Endodermal cell (in vitro differentiated cells): ENCODE measurements around the gene CCDC60. TPM values are rescaled to one million over a fixed set of nuclear protein-coding genes. Genes with fewer than 3 reads are reported as not detected.

Experiments
- DNase-seq: peaks from one replicate; pipeline ENCODE4 v3.0.0-alpha.2; 2017
- H3K27ac ChIP-seq: 2 replicates; pipeline ENCODE4 v1.5.1; 2013; ENCODE audit warnings: mild to moderate bottlenecking, low read depth, low read length, moderate library complexity
- H3K27me3 ChIP-seq: 2 replicates; pipeline ENCODE4 v1.6.1; 2013; ENCODE audit warnings: mild to moderate bottlenecking, low read length, moderate library complexity; ENCODE audit not compliant: insufficient read depth, control insufficient read depth, poor library complexity, severe bottlenecking
- H3K36me3 ChIP-seq: 2 replicates; pipeline ENCODE4 v1.7.0; 2013; ENCODE audit warnings: mild to moderate bottlenecking, low read length, moderate library complexity; ENCODE audit not compliant: control insufficient read depth, insufficient read depth
- H3K4me1 ChIP-seq: one replicate; pipeline ENCODE4 v1.7.0; 2013; ENCODE audit warnings: low read length; ENCODE audit not compliant: control insufficient read depth, insufficient read depth
- H3K4me3 ChIP-seq: 2 replicates; pipeline ENCODE4 v1.5.1; 2013; ENCODE audit warnings: mild to moderate bottlenecking, low read length, moderate library complexity
- H3K9ac ChIP-seq: 2 replicates; pipeline ENCODE4 v1.6.1; 2013; ENCODE audit warnings: mild to moderate bottlenecking, low read length, moderate library complexity; ENCODE audit not compliant: poor library complexity, severe bottlenecking; ENCODE audit errors: extremely low read depth
- H3K9me3 ChIP-seq: 2 replicates; pipeline ENCODE4 v1.6.1; 2013; ENCODE audit warnings: mild to moderate bottlenecking, low read length, moderate library complexity; ENCODE audit not compliant: control insufficient read depth
- H3K27ac Mint-ChIP-seq: 2 replicates; pipeline ENCODE4 v1.8.0; 2020; ENCODE audit warnings: mixed read lengths
- H3K27me3 Mint-ChIP-seq: 2 replicates; pipeline ENCODE4 v1.8.0; 2021; ENCODE audit warnings: mild to moderate bottlenecking, mixed read lengths; ENCODE audit not compliant: insufficient read depth
- H3K36me3 Mint-ChIP-seq: 2 replicates; pipeline ENCODE4 v1.8.0; 2020; ENCODE audit warnings: low read depth, mixed read lengths
- H3K4me1 Mint-ChIP-seq: 2 replicates; pipeline ENCODE4 v1.8.0; 2020; ENCODE audit warnings: mixed read lengths
- H3K4me3 Mint-ChIP-seq: 2 replicates; pipeline ENCODE4 v1.8.0; 2020; ENCODE audit warnings: mild to moderate bottlenecking, moderate library complexity, mixed read lengths
- H3K9me3 Mint-ChIP-seq: 2 replicates; pipeline ENCODE4 v1.8.0; 2020; ENCODE audit warnings: mild to moderate bottlenecking, mixed read lengths
- WGBS, 2 experiments: methylation state at CpG; one replicate each; pipeline versions ENCODE4 v1.1.5 to v1.1.7; 2013; ENCODE audit warnings: missing lambda C conversion rate in 2 of 2, mixed read lengths in 1 of 2; ENCODE audit not compliant: insufficient coverage in 1 of 2, insufficient read length in 1 of 2; 5-methylcytosine and 5-hydroxymethylcytosine counted together
- total RNA-seq, 2 donors: library from RNA; stranded (reverse); fragmentation: NEBNext Ultra II Directional in 1 of 2; extraction: Animal tissue kit (Norgen Biotek cat#: 25700) in 1 of 2; gene quantifications; 2 replicates in 1 of 2; 3 replicates in 1 of 2; pipeline ENCODE4 v1.2.1, GENCODE V29; 2021
- TF ChIP-seq, protein P1 (sequence below): fragments of 200-600 bp; sonication (generic); conservative IDR thresholded peaks from 2 replicates; pipeline ENCODE4 v1.5.0; 2021; ENCODE audit warnings: antibody characterized with exemption, mild to moderate bottlenecking

The CCDC60 gene
- total RNA-seq, 2 donors from 2014 or later = 0.73 to 1.2 TPM

DNA sequence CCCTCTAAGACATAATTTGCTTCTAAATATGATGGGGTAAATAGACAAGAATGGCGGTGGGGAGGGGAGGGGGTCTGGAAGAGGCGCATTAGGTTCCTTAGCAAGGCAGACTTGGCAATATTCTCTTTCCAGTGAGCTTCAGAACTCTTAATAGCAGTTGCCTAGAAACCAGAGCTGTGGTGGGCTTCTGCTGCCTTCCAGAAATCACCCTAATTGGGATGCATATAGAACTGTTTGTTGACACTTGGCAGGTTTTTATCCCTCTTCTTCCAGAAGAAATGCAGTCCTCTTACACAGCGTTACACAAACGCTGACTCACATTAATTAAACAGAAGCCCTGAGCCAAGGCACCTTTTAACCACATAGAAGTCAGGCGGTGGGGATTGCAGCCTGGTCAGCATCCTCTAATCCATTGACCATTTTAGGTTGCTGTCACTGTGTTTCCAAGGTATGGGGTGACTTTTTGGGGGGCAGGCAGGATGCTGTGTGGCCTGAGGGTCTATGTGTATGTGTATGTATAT lies 114.1 kb downstream of the CCDC60 start:
- H3K4me1 Mint-ChIP-seq = peaks cover 23% of the 10 kb centered on the region
- Histone ChIP-seq H3K36me3 (no peaks in the 10 kb centered on the region), H3K9me3 (no peaks in the 10 kb centered on the region), H3K4me1 (no peaks in the 10 kb centered on the region), H3K27me3 (peaks cover 49% of the 10 kb centered on the region), H3K27ac (no peak overlapping the region), H3K9ac (no peak overlapping the region), H3K4me3 (no peak overlapping the region)
- H3K9me3 Mint-ChIP-seq = no peaks in the 10 kb centered on the region
- H3K27me3 Mint-ChIP-seq = peaks cover 28% of the 10 kb centered on the region
- 84 to 92% methylated on average over 2 to 5 of the region's 5 CpGs for WGBS, 2 experiments
- H3K4me3 Mint-ChIP-seq = no peak overlapping the region
- DNase-seq = no peak
- H3K27ac Mint-ChIP-seq = no peak overlapping the region
- TF ChIP-seq, protein P1, sequence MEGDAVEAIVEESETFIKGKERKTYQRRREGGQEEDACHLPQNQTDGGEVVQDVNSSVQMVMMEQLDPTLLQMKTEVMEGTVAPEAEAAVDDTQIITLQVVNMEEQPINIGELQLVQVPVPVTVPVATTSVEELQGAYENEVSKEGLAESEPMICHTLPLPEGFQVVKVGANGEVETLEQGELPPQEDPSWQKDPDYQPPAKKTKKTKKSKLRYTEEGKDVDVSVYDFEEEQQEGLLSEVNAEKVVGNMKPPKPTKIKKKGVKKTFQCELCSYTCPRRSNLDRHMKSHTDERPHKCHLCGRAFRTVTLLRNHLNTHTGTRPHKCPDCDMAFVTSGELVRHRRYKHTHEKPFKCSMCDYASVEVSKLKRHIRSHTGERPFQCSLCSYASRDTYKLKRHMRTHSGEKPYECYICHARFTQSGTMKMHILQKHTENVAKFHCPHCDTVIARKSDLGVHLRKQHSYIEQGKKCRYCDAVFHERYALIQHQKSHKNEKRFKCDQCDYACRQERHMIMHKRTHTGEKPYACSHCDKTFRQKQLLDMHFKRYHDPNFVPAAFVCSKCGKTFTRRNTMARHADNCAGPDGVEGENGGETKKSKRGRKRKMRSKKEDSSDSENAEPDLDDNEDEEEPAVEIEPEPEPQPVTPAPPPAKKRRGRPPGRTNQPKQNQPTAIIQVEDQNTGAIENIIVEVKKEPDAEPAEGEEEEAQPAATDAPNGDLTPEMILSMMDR = no peak
- H3K36me3 Mint-ChIP-seq = no peaks in the 10 kb centered on the region

DNA sequence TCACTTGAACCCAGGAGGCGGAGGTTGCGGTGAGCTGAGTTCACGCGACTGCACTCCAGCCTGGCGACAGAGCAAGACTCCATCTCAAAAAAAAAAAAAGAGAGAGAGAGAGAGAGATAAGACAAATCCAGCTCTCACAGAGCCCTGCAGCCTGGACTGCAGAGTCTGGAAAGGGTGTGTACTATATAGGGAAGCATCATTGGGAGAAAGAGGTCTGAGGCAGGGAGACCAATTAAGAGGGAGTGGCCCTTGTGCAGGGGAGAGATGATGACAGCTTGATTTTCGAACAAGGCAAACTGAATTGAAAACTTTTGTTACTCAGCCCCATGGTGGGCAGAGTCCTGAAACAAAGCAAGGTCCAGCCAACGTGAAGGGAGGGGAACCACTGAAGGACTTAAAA lies 116.2 kb downstream of the CCDC60 start:
- H3K27me3 Mint-ChIP-seq = peaks cover 45% of the 10 kb centered on the region
- WGBS, 2 experiments = 76 to 85% methylated on average over 3 to 7 of the region's 7 CpGs

DNA sequence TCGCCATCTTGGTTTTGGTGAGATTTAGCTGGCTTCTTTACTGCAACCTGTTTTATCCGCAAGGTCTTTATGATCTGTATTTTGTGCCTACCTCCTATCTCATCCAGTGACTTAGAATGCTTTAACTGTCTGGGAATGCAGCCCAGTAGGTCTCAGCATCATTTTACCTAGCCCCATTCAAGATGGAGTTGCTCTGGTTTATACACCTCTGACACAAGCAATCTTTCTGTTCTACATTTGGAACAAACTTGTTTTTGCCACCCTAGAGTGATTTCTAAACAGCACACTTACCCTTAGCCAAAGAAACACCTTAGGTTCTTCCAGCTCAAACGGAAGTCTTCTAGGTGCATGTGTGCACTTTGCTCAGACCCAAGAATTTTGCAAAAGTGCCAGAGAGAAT lies 122.3 kb downstream of the CCDC60 start:
- no peak overlapping the region for H3K4me3 ChIP-seq
- TF ChIP-seq, protein P1 = no peak
- H3K4me3 Mint-ChIP-seq = no peak overlapping the region
- no peak for DNase-seq
- H3K36me3 Mint-ChIP-seq = peaks cover 2% of the 10 kb centered on the region
- H3K9ac ChIP-seq = no peak overlapping the region
- peaks cover 37% of the 10 kb centered on the region for H3K27me3 Mint-ChIP-seq
- no peaks in the 10 kb centered on the region for H3K4me1 ChIP-seq
- H3K27ac Mint-ChIP-seq = no peak overlapping the region
- H3K36me3 ChIP-seq = no peaks in the 10 kb centered on the region
- H3K9me3 ChIP-seq = peaks cover 13% of the 10 kb centered on the region
- H3K27ac ChIP-seq = no peak overlapping the region
- peaks cover 31% of the 10 kb centered on the region for H3K4me1 Mint-ChIP-seq
- H3K9me3 Mint-ChIP-seq = peaks cover 15% of the 10 kb centered on the region
- peaks cover 51% of the 10 kb centered on the region for H3K27me3 ChIP-seq
- 87 to 89% methylated on average over 3 of the region's 3 CpGs for WGBS, 2 experiments

More for the DNA sequence above, 116.2 kb downstream of the CCDC60 start:
- Histone ChIP-seq H3K9me3 (no peaks in the 10 kb centered on the region), H3K9ac (no peak overlapping the region), H3K27me3 (peaks cover 68% of the 10 kb centered on the region), H3K4me1 (no peaks in the 10 kb centered on the region), H3K36me3 (no peaks in the 10 kb centered on the region), H3K27ac (no peak overlapping the region), H3K4me3 (no peak overlapping the region)
- Mint-ChIP-seq H3K4me3 (no peak overlapping the region), H3K4me1 (peaks cover 25% of the 10 kb centered on the region), H3K36me3 (no peaks in the 10 kb centered on the region), H3K9me3 (no peaks in the 10 kb centered on the region), H3K27ac (no peak overlapping the region)
- DNase-seq = no peak
- TF ChIP-seq, protein P1 = no peak
